Memory B cell (primary cell): Measurements from ENCODE around the gene MRAS.

Experiments used
- ATAC-seq: fragments of 150-1000 bp; cut with Tn5 transposase; 2 replicates; pipeline ENCODE4 v1.10.0; 2021; ENCODE audit warnings: low read depth, mild to moderate bottlenecking, moderate library complexity
- DNase-seq, 2 donors: peaks; one replicate each; pipeline ENCODE4 v3.0.0; 2022; ENCODE audit warnings: low spot score in 2 of 2
- H3K27ac Mint-ChIP-seq: one replicate; pipeline ENCODE4 v1.8.0; 2022; ENCODE audit warnings: mild to moderate bottlenecking, moderate library complexity, mixed read lengths
- H3K27me3 Mint-ChIP-seq: one replicate; pipeline ENCODE4 v1.8.0; 2022; ENCODE audit warnings: mixed read lengths
- H3K36me3 Mint-ChIP-seq: one replicate; pipeline ENCODE4 v1.8.0; 2022; ENCODE audit warnings: mild to moderate bottlenecking, mixed read lengths
- H3K4me1 Mint-ChIP-seq: one replicate; pipeline ENCODE4 v1.8.0; 2022; ENCODE audit warnings: mixed read lengths
- H3K4me3 Mint-ChIP-seq: one replicate; pipeline ENCODE4 v1.8.0; 2022; ENCODE audit warnings: mild to moderate bottlenecking, moderate library complexity, mixed read lengths
- H3K9me3 Mint-ChIP-seq: one replicate; pipeline ENCODE4 v1.8.0; 2022; ENCODE audit warnings: mixed read lengths

Gene MRAS

DNA sequence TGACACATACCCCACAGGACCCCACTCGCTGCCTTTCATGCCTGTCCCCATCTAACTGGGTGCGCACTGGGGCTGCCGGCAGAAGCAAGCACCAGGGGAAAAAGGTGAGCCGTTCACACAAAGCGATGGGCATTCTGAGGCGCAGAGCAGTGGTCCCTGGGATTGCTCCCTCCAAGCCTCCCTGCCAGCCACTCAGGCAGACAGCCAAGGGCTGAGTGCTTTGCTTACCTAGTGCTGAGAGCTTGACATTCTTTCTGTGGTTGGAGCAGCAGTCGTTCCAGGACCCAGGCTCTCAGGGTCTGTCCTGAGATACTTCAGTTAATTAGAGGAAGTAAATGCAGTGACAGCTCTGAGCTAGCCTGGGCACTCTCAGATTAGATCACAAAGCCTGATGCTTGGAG, 91.7 kb downstream of the MRAS start:
- ATAC-seq (no peak), DNase-seq (no peak)
- peaks cover 20% of the 10 kb centered on the region for H3K27me3 Mint-ChIP-seq
- H3K36me3 Mint-ChIP-seq = no peaks in the 10 kb centered on the region
- no peak overlapping the region for H3K4me3 Mint-ChIP-seq
- H3K9me3 Mint-ChIP-seq = no peaks in the 10 kb centered on the region
- no peak overlapping the region for H3K27ac Mint-ChIP-seq
- H3K4me1 Mint-ChIP-seq = no peaks in the 10 kb centered on the region

- H3K4me1 Mint-ChIP-seq = no peaks in the 10 kb centered on the region
- no peaks in the 10 kb centered on the region for H3K36me3 Mint-ChIP-seq
- DNase-seq (no peak), ATAC-seq (no peak)
- H3K27me3 Mint-ChIP-seq = peaks cover 20% of the 10 kb centered on the region
- H3K27ac Mint-ChIP-seq = no peak overlapping the region
- no peaks in the 10 kb centered on the region for H3K9me3 Mint-ChIP-seq
- H3K4me3 Mint-ChIP-seq = no peak overlapping the region
Observed at GRCh38 chr3:138440596-138440995, 92.2 kb downstream of the MRAS start.

DNA sequence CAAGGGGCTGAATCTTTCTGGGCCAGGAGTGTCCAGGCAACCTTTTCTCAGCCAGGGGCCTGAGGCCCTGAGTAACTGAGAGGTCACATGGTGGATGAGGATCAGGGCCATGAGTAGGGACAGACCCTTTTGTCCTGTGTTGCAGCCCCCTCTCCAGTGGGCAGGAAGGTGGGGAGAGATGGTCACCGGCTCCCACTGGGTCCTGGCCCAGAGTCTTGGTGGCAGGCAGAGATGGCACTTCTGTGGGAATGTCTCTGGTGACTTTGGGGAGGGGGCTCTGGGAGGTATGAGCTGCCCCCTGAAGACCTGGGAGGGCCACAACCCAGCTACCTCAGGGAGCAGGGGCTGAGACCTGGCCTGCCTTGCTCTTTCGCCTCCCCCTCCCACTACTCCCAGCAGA, 92.9 kb downstream of the MRAS start:
- no peaks in the 10 kb centered on the region for H3K4me1 Mint-ChIP-seq
- no peaks in the 10 kb centered on the region for H3K9me3 Mint-ChIP-seq
- H3K4me3 Mint-ChIP-seq = no peak overlapping the region
- no peak overlapping the region for H3K27ac Mint-ChIP-seq
- ATAC-seq (no peak), DNase-seq (no peak)
- peaks cover 17% of the 10 kb centered on the region for H3K27me3 Mint-ChIP-seq
- H3K36me3 Mint-ChIP-seq = no peaks in the 10 kb centered on the region

DNA sequence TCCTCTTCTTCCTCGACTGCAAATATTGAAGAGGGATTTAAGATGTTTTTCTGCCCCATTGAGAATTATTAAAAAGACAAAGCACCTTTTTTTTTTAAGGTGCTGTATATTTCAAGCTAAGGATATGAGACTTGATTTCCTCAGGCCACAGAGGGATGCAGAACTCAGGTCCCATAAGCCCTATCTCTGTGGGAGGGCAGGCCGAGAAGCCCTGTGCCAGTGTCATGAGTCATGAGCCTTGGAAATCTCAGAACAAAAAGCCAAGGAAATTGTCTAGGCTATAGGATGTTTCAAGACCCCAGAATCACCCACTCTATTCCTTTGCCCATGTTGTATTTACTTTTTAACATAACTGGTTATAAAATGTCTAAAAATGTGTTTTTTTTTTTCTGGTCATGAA, 93.4 kb downstream of the MRAS start:
- DNase-seq (no peak), ATAC-seq (no peak)
- Mint-ChIP-seq H3K4me3 (no peak overlapping the region), H3K4me1 (no peaks in the 10 kb centered on the region), H3K9me3 (no peaks in the 10 kb centered on the region), H3K27me3 (peaks cover 15% of the 10 kb centered on the region), H3K27ac (no peak overlapping the region), H3K36me3 (no peaks in the 10 kb centered on the region)

GRCh38 chr3:138442433-138442832, 94.1 kb downstream of the MRAS start:
- Mint-ChIP-seq H3K36me3 (no peaks in the 10 kb centered on the region), H3K27me3 (peaks cover 9% of the 10 kb centered on the region)

GRCh38 chr3:138443091-138443490, 94.7 kb downstream of the MRAS start:
- Mint-ChIP-seq H3K27ac (no peak overlapping the region), H3K36me3 (no peaks in the 10 kb centered on the region)

More at GRCh38 chr3:138442433-138442832, 94.1 kb downstream of the MRAS start:
- Mint-ChIP-seq H3K4me3 (no peak overlapping the region), H3K27ac (no peak overlapping the region), H3K9me3 (no peaks in the 10 kb centered on the region), H3K4me1 (no peaks in the 10 kb centered on the region)
- DNase-seq = no peak
- no peak for ATAC-seq

GRCh38 chr3:138443521-138444503, 95.4 kb downstream of the MRAS start:
- ATAC-seq = no peak
- Mint-ChIP-seq H3K27me3 (peaks cover 7% of the 10 kb centered on the region), H3K4me1 (no peaks in the 10 kb centered on the region), H3K9me3 (no peaks in the 10 kb centered on the region), H3K27ac (no peak overlapping the region), H3K4me3 (no peak overlapping the region), H3K36me3 (no peaks in the 10 kb centered on the region)
- DNase-seq = no peak

More at GRCh38 chr3:138443091-138443490, 94.7 kb downstream of the MRAS start:
- DNase-seq (no peak), ATAC-seq (no peak)
- Mint-ChIP-seq H3K9me3 (no peaks in the 10 kb centered on the region), H3K4me3 (no peak overlapping the region), H3K27me3 (peaks cover 7% of the 10 kb centered on the region), H3K4me1 (no peaks in the 10 kb centered on the region)

DNA sequence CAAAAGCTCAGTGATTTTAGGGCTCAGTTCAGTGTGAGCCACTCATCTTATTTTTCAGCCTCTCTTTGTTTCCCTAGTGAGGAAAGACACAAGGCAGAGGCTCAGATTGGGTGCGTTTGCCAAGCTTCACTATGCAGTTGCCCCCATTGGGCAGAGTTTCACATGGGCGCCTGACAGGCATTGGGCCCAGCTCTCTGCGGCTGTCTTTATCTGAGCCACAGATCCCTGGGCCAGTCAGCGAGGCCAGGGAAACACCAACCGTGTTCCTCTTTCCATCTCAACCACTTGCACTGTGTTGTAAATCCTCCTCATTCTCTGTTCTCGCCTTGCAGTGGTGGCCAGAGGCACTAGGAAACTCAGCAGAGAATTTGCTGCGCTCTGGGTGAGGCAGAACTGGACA, 96.9 kb downstream of the MRAS start:
- Mint-ChIP-seq H3K27me3 (peaks cover 3% of the 10 kb centered on the region), H3K36me3 (no peaks in the 10 kb centered on the region), H3K4me1 (no peaks in the 10 kb centered on the region), H3K4me3 (no peak overlapping the region), H3K9me3 (no peaks in the 10 kb centered on the region), H3K27ac (no peak overlapping the region)
- DNase-seq = no peak
- no peak for ATAC-seq

GRCh38 chr3:138445654-138446053, 97.3 kb downstream of the MRAS start:
- no peaks in the 10 kb centered on the region for H3K9me3 Mint-ChIP-seq
- no peaks in the 10 kb centered on the region for H3K36me3 Mint-ChIP-seq
- no peak for ATAC-seq
- H3K4me1 Mint-ChIP-seq = no peaks in the 10 kb centered on the region
- no peak overlapping the region for H3K27ac Mint-ChIP-seq
- no peak overlapping the region for H3K4me3 Mint-ChIP-seq
- peaks cover 3% of the 10 kb centered on the region for H3K27me3 Mint-ChIP-seq
- no peak for DNase-seq

DNA sequence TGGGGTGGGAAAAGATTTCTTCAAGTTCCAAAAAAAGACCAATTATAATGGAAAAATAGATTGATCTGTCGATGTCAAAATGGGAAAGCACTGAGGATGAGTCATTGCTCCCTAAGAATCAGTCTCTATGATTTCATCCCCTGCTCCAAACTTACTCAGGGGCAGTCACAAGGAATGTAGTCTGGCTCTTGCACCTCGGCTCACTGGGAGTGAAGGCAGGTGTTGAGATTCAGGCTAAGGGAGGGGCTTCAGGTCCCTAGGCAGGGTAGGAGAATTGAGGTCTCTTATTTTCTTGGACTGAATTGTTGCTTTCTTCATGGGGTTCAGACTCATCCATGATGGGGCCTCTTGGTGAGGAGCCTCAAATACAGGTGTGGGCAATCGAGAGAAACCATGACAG, 100.3 kb downstream of the MRAS start:
- ATAC-seq (no peak), DNase-seq (no peak)
- no peaks in the 10 kb centered on the region for H3K4me1 Mint-ChIP-seq
- no peak overlapping the region for H3K4me3 Mint-ChIP-seq
- no peaks in the 10 kb centered on the region for H3K36me3 Mint-ChIP-seq
- peaks cover 6% of the 10 kb centered on the region for H3K27me3 Mint-ChIP-seq
- no peak overlapping the region for H3K27ac Mint-ChIP-seq
- H3K9me3 Mint-ChIP-seq = no peaks in the 10 kb centered on the region

DNA sequence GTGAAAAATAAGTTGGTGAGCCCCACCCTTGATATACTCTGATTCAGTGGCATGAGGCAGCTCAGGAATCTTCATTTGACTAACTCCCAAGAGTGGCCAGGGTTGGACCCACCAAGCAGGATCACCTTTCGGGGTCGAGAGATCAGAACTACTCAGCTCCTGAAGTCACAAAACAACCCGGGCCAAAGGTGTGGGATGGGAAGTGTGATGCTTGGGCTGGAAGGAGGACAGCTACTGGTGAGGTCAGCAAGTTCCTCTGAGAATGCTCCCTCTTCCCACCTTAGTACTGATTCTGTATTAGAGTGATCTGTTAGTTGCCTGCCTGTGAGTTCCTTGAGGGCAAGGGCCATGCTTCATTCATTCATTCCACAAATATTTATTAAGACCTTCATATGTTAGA, 101.1 kb downstream of the MRAS start:
- Mint-ChIP-seq H3K4me3 (no peak overlapping the region), H3K4me1 (no peaks in the 10 kb centered on the region), H3K9me3 (no peaks in the 10 kb centered on the region), H3K27ac (no peak overlapping the region), H3K36me3 (no peaks in the 10 kb centered on the region), H3K27me3 (peaks cover 6% of the 10 kb centered on the region)
- no peak for ATAC-seq
- no peak for DNase-seq

GRCh38 chr3:138450181-138450580, 101.8 kb downstream of the MRAS start:
- H3K27ac Mint-ChIP-seq = no peak overlapping the region
- H3K4me1 Mint-ChIP-seq = no peaks in the 10 kb centered on the region
- DNase-seq (no peak), ATAC-seq (no peak)
- no peaks in the 10 kb centered on the region for H3K36me3 Mint-ChIP-seq
- H3K9me3 Mint-ChIP-seq = no peaks in the 10 kb centered on the region
- no peak overlapping the region for H3K4me3 Mint-ChIP-seq
- peaks cover 8% of the 10 kb centered on the region for H3K27me3 Mint-ChIP-seq

DNA sequence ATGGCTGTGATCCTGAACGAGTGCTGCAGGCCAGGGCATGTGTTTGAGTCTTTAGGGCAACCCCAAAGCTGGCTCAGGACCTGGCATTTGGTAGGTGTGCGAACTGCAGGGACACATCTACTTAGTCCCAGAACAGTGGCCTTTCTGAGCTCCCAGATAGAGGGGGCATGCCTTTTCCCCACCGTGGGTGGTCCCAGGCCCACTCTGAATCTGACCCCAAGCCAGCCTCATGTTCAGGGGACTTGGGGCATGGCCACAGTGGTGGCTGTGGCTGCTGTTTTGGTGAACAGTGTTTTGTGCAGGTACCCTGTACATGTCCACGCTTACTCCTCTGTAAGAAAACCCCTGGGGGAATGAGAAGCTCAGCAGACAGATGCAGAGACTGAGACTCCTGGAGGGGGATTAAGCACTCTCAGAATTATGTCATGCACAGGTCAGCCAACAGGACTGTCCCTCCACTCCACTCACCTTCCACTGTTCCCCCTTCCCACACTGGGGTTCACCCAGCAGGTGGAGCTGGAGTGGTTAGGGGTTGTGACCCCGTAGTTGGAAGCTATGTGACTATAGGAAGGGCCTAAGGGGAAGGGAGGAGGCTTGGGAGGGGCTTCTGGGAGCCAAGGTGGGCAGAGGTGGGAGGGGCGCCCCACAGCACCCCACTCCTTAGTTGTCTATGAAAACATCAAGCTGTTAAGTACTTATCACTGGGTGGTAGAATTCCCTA, 102.5 kb downstream of the MRAS start:
- H3K4me3 Mint-ChIP-seq = no peak overlapping the region
- no peaks in the 10 kb centered on the region for H3K4me1 Mint-ChIP-seq
- H3K27ac Mint-ChIP-seq = no peak overlapping the region
- H3K27me3 Mint-ChIP-seq = peaks cover 13% of the 10 kb centered on the region
- ATAC-seq = no peak
- no peaks in the 10 kb centered on the region for H3K36me3 Mint-ChIP-seq
- no peaks in the 10 kb centered on the region for H3K9me3 Mint-ChIP-seq
- DNase-seq = no peak

- Mint-ChIP-seq H3K9me3 (no peaks in the 10 kb centered on the region), H3K36me3 (no peaks in the 10 kb centered on the region), H3K4me1 (peaks cover 3% of the 10 kb centered on the region), H3K27ac (no peak overlapping the region), H3K4me3 (no peak overlapping the region), H3K27me3 (peaks cover 13% of the 10 kb centered on the region)
- no peak for DNase-seq
- no peak for ATAC-seq
Observed at GRCh38 chr3:138451595-138452162, 103.3 kb downstream of the MRAS start.
